HepG2 (cell line): Measurements from ENCODE around the gene DYNC2LI1. TPM values are rescaled to one million over a fixed set of nuclear protein-coding genes. Genes with fewer than 3 reads are reported as not detected.

Experiments used
- ATAC-seq: fragments of 200-7000 bp; cut with Tn5 transposase; 3 replicates; pipeline ENCODE4 v1.9.1; 2020; ENCODE audit warnings: mild to moderate bottlenecking, moderate library complexity
- BruUV-seq: library from RNA; stranded (reverse); fragments of 400-500 nt; replicated peaks from 2 replicates; lab custom pipeline; 2021; lab: Mats Ljungman, UMichigan
- CTCF ChIA-PET: fragments of 300-600 bp; formaldehyde crosslinking; extraction: SDS; loops from one replicate; lab custom pipeline; 2021; ENCODE audit warnings: low total read pairs, inconsistent platforms, low intra/inter-chr PET ratio; lab: Yijun Ruan, JAX
- POLR2A ChIA-PET: fragments of 350-600 bp; sonication (Branson Sonifier 250); formaldehyde crosslinking; loops from one replicate; lab custom pipeline; 2020; ENCODE audit warnings: antibody characterized with exemption, inconsistent platforms; lab: Yijun Ruan, JAX
- DNase-seq: peaks from one replicate; pipeline ENCODE4 v3.0.0-alpha.2; 2015; ENCODE audit warnings: low spot score
- FAIRE-seq: peaks from 3 replicates; lab custom pipeline; 2011; peaks lifted over from hg19 to GRCh38; lab: Jason Lieb, UNC
- H2AFZ ChIP-seq: one replicate; pipeline ENCODE4 v1.6.1; 2011; ENCODE audit warnings: low read length, inconsistent platforms
- H3K27ac ChIP-seq: fragments of 300-600 bp; 3 replicates; pipeline ENCODE4 v1.8.0; 2011; ENCODE audit warnings: mixed run types, mild to moderate bottlenecking, mixed read lengths, low read length, inconsistent platforms; ENCODE audit not compliant: insufficient read depth; ENCODE audit errors: extremely low read length
- H3K27me3 ChIP-seq, 2 experiments: fragments of 200-600 bp in 1 of 2; 2 replicates in 1 of 2; 3 replicates in 1 of 2; pipeline versions ENCODE4 v1.6.0 to v1.8.0; 2011; ENCODE audit warnings: low read length in 2 of 2, mild to moderate bottlenecking in 2 of 2, moderate library complexity in 2 of 2, inconsistent platforms in 1 of 2; ENCODE audit not compliant: insufficient read depth in 2 of 2, control insufficient read depth in 1 of 2
- H3K36me3 ChIP-seq, 2 experiments: fragments of 200-600 bp in 1 of 2; replicated peaks in 1 of 2; 2 replicates in 1 of 2; 3 replicates in 1 of 2; pipeline versions ENCODE4 v1.5.1 to v1.8.0; 2011; ENCODE audit warnings: low read length in 2 of 2, inconsistent platforms in 1 of 2; ENCODE audit not compliant: insufficient read depth in 2 of 2, control insufficient read depth in 1 of 2
- H3K4me1 ChIP-seq: 2 replicates; pipeline ENCODE4 v1.5.1; 2012; ENCODE audit warnings: low read length, inconsistent platforms; ENCODE audit not compliant: insufficient read depth
- H3K4me2 ChIP-seq: 2 replicates; pipeline ENCODE4 v1.6.0; 2011; ENCODE audit warnings: low read depth, low read length, inconsistent platforms
- H3K4me3 ChIP-seq, 3 experiments: fragments of 200-600 bp in 1 of 3; sonication (generic), shearing (Covaris generic) in 1 of 3; replicated peaks in 1 of 3; 2 replicates each; pipeline ENCODE4 v1.5.1; 2011 to 2016; ENCODE audit warnings: low read length in 3 of 3, inconsistent platforms in 2 of 3, low read depth in 2 of 3, mild to moderate bottlenecking in 2 of 3, control low read depth in 1 of 3, mixed read lengths in 1 of 3; ENCODE audit not compliant: insufficient read depth in 1 of 3
- H3K79me2 ChIP-seq: one replicate; pipeline ENCODE4 v1.6.1; 2011; ENCODE audit warnings: low read length, inconsistent platforms; ENCODE audit not compliant: insufficient read depth
- H3K9ac ChIP-seq: 2 replicates; pipeline ENCODE4 v1.6.0; 2011; ENCODE audit warnings: mild to moderate bottlenecking, low read depth, low read length, inconsistent platforms; ENCODE audit not compliant: insufficient read depth
- H3K9me3 ChIP-seq: 2 replicates; pipeline ENCODE4 v1.5.1; 2012; ENCODE audit warnings: mild to moderate bottlenecking, low read length
- H4K20me1 ChIP-seq: 2 replicates; pipeline ENCODE4 v1.6.0; 2011; ENCODE audit warnings: inconsistent platforms, mild to moderate bottlenecking, low read length, moderate library complexity; ENCODE audit not compliant: insufficient read depth
- BHLHE40 ChIP-seq: IDR thresholded peaks from 2 replicates; pipeline ENCODE4 v1.6.1; 2011; ENCODE audit warnings: low read length, improper control_type of control experiment
- FIP1L1 ChIP-seq: fragments of 200-400 bp; formaldehyde crosslinking; IDR thresholded peaks from 2 replicates; pipeline ENCODE4 v1.6.1; 2018; ENCODE audit warnings: low read depth, mild to moderate bottlenecking, low read length, moderate library complexity, borderline replicate concordance; ENCODE audit not compliant: insufficient read depth
- HNRNPUL1 ChIP-seq: fragments of 200-400 bp; formaldehyde crosslinking; IDR thresholded peaks from 2 replicates; pipeline ENCODE4 v1.6.1; 2017; ENCODE audit warnings: low read depth, mild to moderate bottlenecking, low read length, moderate library complexity
- MAFF ChIP-seq: IDR thresholded peaks from 2 replicates; pipeline ENCODE4 v1.6.1; 2011; ENCODE audit warnings: low read depth, low read length, improper control_type of control experiment
- MAFK ChIP-seq, 2 experiments: IDR thresholded peaks in 1 of 2; conservative IDR thresholded peaks in 1 of 2; 2 replicates each; pipeline ENCODE4 v1.6.1; 2011; ENCODE audit warnings: improper control_type of control experiment in 2 of 2, low read length in 2 of 2
- MAZ ChIP-seq, 2 experiments: sonication (generic) in 1 of 2; formaldehyde crosslinking in 1 of 2; IDR thresholded peaks; 2 replicates each; pipeline versions ENCODE4 v1.5.0 to v1.6.1; 2012 to 2020; ENCODE audit warnings: low read depth in 2 of 2, mild to moderate bottlenecking in 2 of 2, borderline replicate concordance in 1 of 2, improper control_type of control experiment in 1 of 2, low read length in 1 of 2, missing genetic modification reagents in 1 of 2, moderate library complexity in 1 of 2
- NFKBIZ ChIP-seq: IDR thresholded peaks from 2 replicates; pipeline ENCODE4 v1.6.1; 2018; ENCODE audit warnings: missing genetic modification reagents, missing compliant biosample characterization
- TBX3 ChIP-seq: fragments of 450-650 bp; IDR thresholded peaks from 2 replicates; pipeline ENCODE4 v1.6.1; 2017; ENCODE audit warnings: antibody characterized with exemption, mild to moderate bottlenecking, inconsistent platforms, borderline replicate concordance
- ZKSCAN5 ChIP-seq: sonication (generic); formaldehyde crosslinking; IDR thresholded peaks from 2 replicates; pipeline ENCODE4 v1.5.1; 2020; ENCODE audit warnings: mild to moderate bottlenecking, missing genetic modification reagents
- ZNF121 ChIP-seq: sonication (generic); formaldehyde crosslinking; IDR thresholded peaks from 2 replicates; pipeline ENCODE4 v1.5.0; 2020; ENCODE audit warnings: mild to moderate bottlenecking, missing genetic modification reagents
- ZNF124 ChIP-seq: sonication (generic); formaldehyde crosslinking; IDR thresholded peaks from 2 replicates; pipeline ENCODE4 v1.4.0; 2020; ENCODE audit warnings: missing genetic modification reagents
- WGBS: methylation state at CpG from one replicate; pipeline ENCODE4 v1.1.6; 2017; ENCODE audit warnings: low lambda C conversion rate; 5-methylcytosine and 5-hydroxymethylcytosine counted together
- in situ Hi-C: cut with HindIII; loops from 2 replicates; pipeline ENCODE4 v1.10.0; 2017; ENCODE audit warnings: low pct_unique_long_range_greater_than_20kb; ENCODE audit not compliant: extremely low pct_ligation_motif_present
- intact Hi-C: fragments of 100-400 bp; cut with micrococcal nuclease; formaldehyde crosslinking; loops from one replicate; pipeline ENCODE4 v1.10.0; 2022; ENCODE audit not compliant: unreplicated experiment
- polyA plus RNA-seq, 8 experiments: library from polyadenylated mRNA; depleted of rRNA in 3 of 8; stranded (reverse) in 7 of 8; unstranded in 1 of 8; fragments of >200 nt; fragmentation: Illumina TruSeq in 4 of 8; extraction: Trizol in 4 of 8; gene quantifications; 2 replicates each; pipeline versions ENCODE4 v1.2.1 to v1.2.3, GENCODE V29; 2011 to 2016; ENCODE audit warnings: low read depth in 4 of 8, missing spikeins in 1 of 8, mixed read lengths in 1 of 8; ENCODE audit not compliant: insufficient read depth in 1 of 8
- total RNA-seq, 5 experiments: library from RNA; depleted of rRNA; stranded (reverse); fragments of >200 nt; fragmentation: Illumina TruSeq; extraction: Trizol; gene quantifications; 2 replicates each; pipeline ENCODE4 v1.2.3, GENCODE V29; 2016; ENCODE audit warnings: low read depth in 1 of 5
- TF ChIP-seq, protein P1 (sequence below): fragments of 450-650 bp; IDR thresholded peaks from 2 replicates; pipeline ENCODE4 v1.6.1; 2017; ENCODE audit warnings: mild to moderate bottlenecking

Gene DYNC2LI1
- total and polyA plus RNA-seq, 2 of the 13 experiments (the other 11 are each of a cell fraction or from before 2014, with no cell fraction given): 16.9 to 23.2 TPM

- H3K4me2 ChIP-seq: no peak overlapping the region
- no peaks in the 10 kb centered on the region for H3K9me3 ChIP-seq
- no peak overlapping the region for H3K4me3 ChIP-seq
- H3K36me3 ChIP-seq: peaks cover 3 to 32% of the 10 kb centered on the region in 2 experiments; a peak in 4 of 5 replicates
- no TSS peak for BruUV-seq
- in situ Hi-C loops: no loop called here
- no peaks in the 10 kb centered on the region for H3K27me3 ChIP-seq
- CTCF ChIA-PET: no interaction called here
- TF ChIP-seq NFKBIZ (CRISPR knock-in tag): no peak
- peak; percentile 92 to 93 for TF ChIP-seq MAFK (conservative IDR thresholded peaks at IDR 0.05 in 1 of 2, IDR thresholded peaks at IDR 0.05 in 1 of 2; ENCODE audit: low read length in 2 of 2)
- TF ChIP-seq MAFF: peak; percentile 87
- TF ChIP-seq, protein P1, sequence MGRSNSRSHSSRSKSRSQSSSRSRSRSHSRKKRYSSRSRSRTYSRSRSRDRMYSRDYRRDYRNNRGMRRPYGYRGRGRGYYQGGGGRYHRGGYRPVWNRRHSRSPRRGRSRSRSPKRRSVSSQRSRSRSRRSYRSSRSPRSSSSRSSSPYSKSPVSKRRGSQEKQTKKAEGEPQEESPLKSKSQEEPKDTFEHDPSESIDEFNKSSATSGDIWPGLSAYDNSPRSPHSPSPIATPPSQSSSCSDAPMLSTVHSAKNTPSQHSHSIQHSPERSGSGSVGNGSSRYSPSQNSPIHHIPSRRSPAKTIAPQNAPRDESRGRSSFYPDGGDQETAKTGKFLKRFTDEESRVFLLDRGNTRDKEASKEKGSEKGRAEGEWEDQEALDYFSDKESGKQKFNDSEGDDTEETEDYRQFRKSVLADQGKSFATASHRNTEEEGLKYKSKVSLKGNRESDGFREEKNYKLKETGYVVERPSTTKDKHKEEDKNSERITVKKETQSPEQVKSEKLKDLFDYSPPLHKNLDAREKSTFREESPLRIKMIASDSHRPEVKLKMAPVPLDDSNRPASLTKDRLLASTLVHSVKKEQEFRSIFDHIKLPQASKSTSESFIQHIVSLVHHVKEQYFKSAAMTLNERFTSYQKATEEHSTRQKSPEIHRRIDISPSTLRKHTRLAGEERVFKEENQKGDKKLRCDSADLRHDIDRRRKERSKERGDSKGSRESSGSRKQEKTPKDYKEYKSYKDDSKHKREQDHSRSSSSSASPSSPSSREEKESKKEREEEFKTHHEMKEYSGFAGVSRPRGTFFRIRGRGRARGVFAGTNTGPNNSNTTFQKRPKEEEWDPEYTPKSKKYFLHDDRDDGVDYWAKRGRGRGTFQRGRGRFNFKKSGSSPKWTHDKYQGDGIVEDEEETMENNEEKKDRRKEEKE: no peak
- TF ChIP-seq FIP1L1: no peak
- H2AFZ ChIP-seq: no peak overlapping the region
- peaks cover 5% of the 10 kb centered on the region for H3K4me1 ChIP-seq
- no peak overlapping the region for H3K9ac ChIP-seq
- no peak for ATAC-seq
- no peak overlapping the region for H3K27ac ChIP-seq
- intact Hi-C loops: no loop called here
- POLR2A ChIA-PET: no interaction called here
- no peaks in the 10 kb centered on the region for H4K20me1 ChIP-seq
- WGBS: 100% methylated on average over 1 of the region's 3 CpGs
- no peaks in the 10 kb centered on the region for H3K79me2 ChIP-seq
- FAIRE-seq: no peak
- DNase-seq: no peak
These were observed 58.6 kb downstream of the DYNC2LI1 start for GRCh38 chr2:43832457-43832856.

DNA sequence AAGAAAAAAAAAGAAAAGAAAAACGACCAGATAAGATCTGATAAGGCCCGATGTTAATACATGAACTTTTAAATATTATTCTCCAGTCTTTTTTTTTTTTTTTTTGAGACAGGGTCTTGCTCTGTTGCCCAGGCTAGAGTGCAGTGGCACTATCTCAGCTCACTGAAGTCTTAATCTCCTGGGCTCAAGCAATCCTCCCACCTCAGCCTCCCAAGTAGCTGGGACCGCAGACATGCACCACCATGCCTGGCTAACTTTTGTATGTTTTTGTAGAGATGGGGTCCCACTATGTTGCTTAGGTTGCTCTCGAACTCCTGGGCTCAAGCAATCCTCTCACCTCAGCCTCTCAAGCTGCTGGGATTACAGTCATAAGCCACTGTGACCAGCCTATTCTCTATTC is 63.2 kb downstream of the DYNC2LI1 start:
- Histone ChIP-seq H3K9ac (peak overlapping the region; percentile 79; the same call in 1 of the 2 replicates), H2AFZ (no peak overlapping the region), H3K27me3 (no peaks in the 10 kb centered on the region), H3K4me2 (peak overlapping the region; percentile 89), H3K36me3 (peaks cover 2 to 25% of the 10 kb centered on the region in 2 experiments; a peak in 4 of 5 replicates), H3K79me2 (peaks cover 31% of the 10 kb centered on the region), H3K4me1 (peaks cover 40% of the 10 kb centered on the region), H3K9me3 (no peaks in the 10 kb centered on the region), H3K27ac (no peak overlapping the region), H4K20me1 (no peaks in the 10 kb centered on the region), H3K4me3 (no peak overlapping the region)
- no peak for FAIRE-seq
- in situ Hi-C loops (no loop called here), intact Hi-C loops (no loop called here)
- CTCF ChIA-PET: no interaction called here
- WGBS: 83% methylated on average over 4 of the region's 4 CpGs
- no peak for ATAC-seq
- POLR2A ChIA-PET: interaction anchor here (1.0 kb wide), 1 partner anchor 12 kb away, joined by 3 read pairs; no protein-coding TSS in a partner anchor
- BruUV-seq: no TSS peak
- DNase-seq: no peak
- TF ChIP-seq ZNF121 (CRISPR knock-in tag): peak; percentile 63
- TF ChIP-seq ZNF124: no peak
- no peak for TF ChIP-seq MAZ (IDR thresholded peaks at IDR 0.05; ENCODE audit: borderline replicate concordance, low read depth, low read length)
- no peak for TF ChIP-seq MAZ (CRISPR knock-in tag; IDR thresholded peaks at IDR 0.05; ENCODE audit: low read depth)
- no peak for TF ChIP-seq HNRNPUL1
- TF ChIP-seq TBX3: no peak
- no peak for TF ChIP-seq ZKSCAN5
- no peak for TF ChIP-seq BHLHE40
